Astrocyte (in vitro differentiated cells and primary cell): Measurements from ENCODE around the gene CYP4B1. TPM values are rescaled to one million over a fixed set of nuclear protein-coding genes. Genes with fewer than 3 reads are reported as not detected.

ENCODE experiments used
- DNase-seq: peaks from one replicate; pipeline ENCODE4 v3.0.0-alpha.2; 2010; ENCODE audit warnings: low read depth
- FAIRE-seq: peaks from 2 replicates; lab custom pipeline; 2011; peaks lifted over from hg19 to GRCh38; lab: Jason Lieb, UNC
- H2AFZ ChIP-seq: 2 replicates; pipeline ENCODE4 v1.6.0; 2012; ENCODE audit warnings: low read depth, low read length, inconsistent platforms
- H3K27ac ChIP-seq: 2 replicates; pipeline ENCODE4 v1.5.1; 2011; ENCODE audit warnings: low read depth, low read length, inconsistent platforms
- H3K27me3 ChIP-seq: 2 replicates; pipeline ENCODE4 v1.6.0; 2011; ENCODE audit warnings: low read length, inconsistent platforms; ENCODE audit not compliant: insufficient read depth
- H3K36me3 ChIP-seq: 2 replicates; pipeline ENCODE4 v1.5.1; 2011; ENCODE audit warnings: low read length, inconsistent platforms; ENCODE audit not compliant: insufficient read depth
- H3K4me1 ChIP-seq: 2 replicates; pipeline ENCODE4 v1.5.1; 2011; ENCODE audit warnings: low read length, inconsistent platforms; ENCODE audit not compliant: insufficient read depth
- H3K4me2 ChIP-seq: 2 replicates; pipeline ENCODE4 v1.6.0; 2012; ENCODE audit warnings: low read length, inconsistent platforms
- H3K4me3 ChIP-seq: 2 replicates; pipeline ENCODE4 v1.5.1; 2011; ENCODE audit warnings: low read depth, mild to moderate bottlenecking, low read length, inconsistent platforms; ENCODE audit not compliant: insufficient read depth
- H3K79me2 ChIP-seq: 2 replicates; pipeline ENCODE4 v1.6.0; 2012; ENCODE audit warnings: mild to moderate bottlenecking, low read length, inconsistent platforms; ENCODE audit not compliant: insufficient read depth
- H3K9ac ChIP-seq: 2 replicates; pipeline ENCODE4 v1.6.0; 2012; ENCODE audit warnings: mild to moderate bottlenecking, low read length, inconsistent platforms
- H3K9me3 ChIP-seq: 2 replicates; pipeline ENCODE4 v1.5.1; 2012; ENCODE audit warnings: low read depth, mild to moderate bottlenecking, low read length, inconsistent platforms; ENCODE audit not compliant: insufficient read depth
- H4K20me1 ChIP-seq: 2 replicates; pipeline ENCODE4 v1.6.0; 2012; ENCODE audit warnings: low read length, inconsistent platforms; ENCODE audit not compliant: insufficient read depth
- H3K27ac Mint-ChIP-seq: one replicate; pipeline ENCODE4 v1.8.0; 2021; ENCODE audit warnings: mild to moderate bottlenecking, mixed read lengths; ENCODE audit not compliant: unreplicated experiment
- H3K27me3 Mint-ChIP-seq: one replicate; pipeline ENCODE4 v1.8.0; 2021; ENCODE audit warnings: low read depth, mixed read lengths; ENCODE audit not compliant: unreplicated experiment
- H3K36me3 Mint-ChIP-seq: one replicate; pipeline ENCODE4 v1.8.0; 2021; ENCODE audit warnings: low read depth, mixed read lengths; ENCODE audit not compliant: unreplicated experiment
- H3K4me1 Mint-ChIP-seq: one replicate; pipeline ENCODE4 v1.8.0; 2021; ENCODE audit warnings: low read depth, mixed read lengths; ENCODE audit not compliant: unreplicated experiment
- H3K4me3 Mint-ChIP-seq: one replicate; pipeline ENCODE4 v1.8.0; 2021; ENCODE audit warnings: mild to moderate bottlenecking, moderate library complexity, mixed read lengths; ENCODE audit not compliant: unreplicated experiment
- H3K9me3 Mint-ChIP-seq: one replicate; pipeline ENCODE4 v1.8.0; 2021; ENCODE audit warnings: mild to moderate bottlenecking, mixed read lengths; ENCODE audit not compliant: unreplicated experiment
- EZH2 ChIP-seq: IDR thresholded peaks from 2 replicates; pipeline ENCODE4 v1.6.1; 2012; ENCODE audit warnings: mild to moderate bottlenecking, low read length, inconsistent platforms; ENCODE audit not compliant: insufficient read depth
- total RNA-seq: library from RNA; stranded (reverse); gene quantifications from 2 replicates; pipeline ENCODE4 v1.2.1, GENCODE V29; 2021
- TF ChIP-seq, protein P1 (sequence below): IDR thresholded peaks from 2 replicates; pipeline ENCODE4 v1.5.1; 2011; ENCODE audit warnings: low read depth, mild to moderate bottlenecking, inconsistent platforms, low read length, moderate library complexity; ENCODE audit not compliant: insufficient read depth

The CYP4B1 gene
- total RNA-seq, 1 donor from 2014 or later: not detected

DNA sequence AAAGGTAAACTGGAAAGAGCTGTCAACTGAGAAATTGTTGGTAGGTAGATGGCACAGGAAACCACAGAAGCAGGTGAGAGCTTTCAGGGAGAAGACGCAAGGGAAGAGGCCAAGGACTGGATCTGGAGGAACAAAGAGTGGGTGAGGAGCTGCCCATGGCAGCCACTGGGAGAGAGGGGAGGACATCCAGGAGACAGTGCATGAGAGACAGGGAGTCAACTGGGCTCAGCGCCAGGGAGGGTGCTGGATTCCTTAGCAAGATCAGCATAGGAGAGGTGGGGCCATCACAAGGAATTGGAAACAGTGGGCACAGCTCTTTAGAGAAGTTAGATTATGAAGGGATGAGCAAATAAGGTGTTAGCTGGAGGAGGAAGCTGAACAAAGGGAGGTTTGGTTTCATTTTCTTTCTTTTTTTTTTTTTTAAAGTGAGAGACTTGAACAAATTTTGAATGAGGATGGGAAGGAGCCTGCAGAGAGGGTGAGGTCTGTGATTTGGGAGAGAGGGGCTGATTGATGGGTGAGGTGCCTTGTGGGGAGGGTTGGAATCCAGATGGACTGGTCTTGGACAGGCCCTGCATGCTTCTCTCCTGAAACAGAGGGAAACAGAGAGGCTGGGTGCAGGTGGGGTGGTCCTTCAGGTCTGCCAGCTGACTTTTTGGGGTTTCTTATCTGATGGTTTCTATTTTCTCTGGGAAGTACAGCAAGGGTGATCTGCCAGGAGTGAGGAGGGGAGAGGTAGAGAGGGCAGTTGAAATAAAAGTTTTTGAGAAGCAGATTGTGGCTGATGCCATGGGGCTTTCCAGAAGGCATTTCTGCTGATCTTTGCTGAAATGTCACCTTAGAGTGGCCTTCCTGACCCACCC lies 5.4 kb downstream of the CYP4B1 start:
- Histone ChIP-seq H3K4me1 (no peaks in the 10 kb centered on the region), H3K79me2 (no peaks in the 10 kb centered on the region), H4K20me1 (no peaks in the 10 kb centered on the region), H3K4me2 (no peak overlapping the region), H3K27ac (no peak overlapping the region), H3K4me3 (no peak overlapping the region), H3K9ac (no peak overlapping the region), H3K27me3 (no peaks in the 10 kb centered on the region), H3K36me3 (no peaks in the 10 kb centered on the region), H3K9me3 (no peaks in the 10 kb centered on the region), H2AFZ (no peak overlapping the region)
- Mint-ChIP-seq H3K4me1 (no peaks in the 10 kb centered on the region), H3K9me3 (peaks cover 5% of the 10 kb centered on the region), H3K27ac (no peak overlapping the region), H3K4me3 (no peak overlapping the region), H3K27me3 (peaks cover 25% of the 10 kb centered on the region), H3K36me3 (no peaks in the 10 kb centered on the region)
- TF ChIP-seq, protein P1, sequence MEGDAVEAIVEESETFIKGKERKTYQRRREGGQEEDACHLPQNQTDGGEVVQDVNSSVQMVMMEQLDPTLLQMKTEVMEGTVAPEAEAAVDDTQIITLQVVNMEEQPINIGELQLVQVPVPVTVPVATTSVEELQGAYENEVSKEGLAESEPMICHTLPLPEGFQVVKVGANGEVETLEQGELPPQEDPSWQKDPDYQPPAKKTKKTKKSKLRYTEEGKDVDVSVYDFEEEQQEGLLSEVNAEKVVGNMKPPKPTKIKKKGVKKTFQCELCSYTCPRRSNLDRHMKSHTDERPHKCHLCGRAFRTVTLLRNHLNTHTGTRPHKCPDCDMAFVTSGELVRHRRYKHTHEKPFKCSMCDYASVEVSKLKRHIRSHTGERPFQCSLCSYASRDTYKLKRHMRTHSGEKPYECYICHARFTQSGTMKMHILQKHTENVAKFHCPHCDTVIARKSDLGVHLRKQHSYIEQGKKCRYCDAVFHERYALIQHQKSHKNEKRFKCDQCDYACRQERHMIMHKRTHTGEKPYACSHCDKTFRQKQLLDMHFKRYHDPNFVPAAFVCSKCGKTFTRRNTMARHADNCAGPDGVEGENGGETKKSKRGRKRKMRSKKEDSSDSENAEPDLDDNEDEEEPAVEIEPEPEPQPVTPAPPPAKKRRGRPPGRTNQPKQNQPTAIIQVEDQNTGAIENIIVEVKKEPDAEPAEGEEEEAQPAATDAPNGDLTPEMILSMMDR: no peak
- no peak for TF ChIP-seq EZH2
- DNase-seq (no peak), FAIRE-seq (no peak)

DNA sequence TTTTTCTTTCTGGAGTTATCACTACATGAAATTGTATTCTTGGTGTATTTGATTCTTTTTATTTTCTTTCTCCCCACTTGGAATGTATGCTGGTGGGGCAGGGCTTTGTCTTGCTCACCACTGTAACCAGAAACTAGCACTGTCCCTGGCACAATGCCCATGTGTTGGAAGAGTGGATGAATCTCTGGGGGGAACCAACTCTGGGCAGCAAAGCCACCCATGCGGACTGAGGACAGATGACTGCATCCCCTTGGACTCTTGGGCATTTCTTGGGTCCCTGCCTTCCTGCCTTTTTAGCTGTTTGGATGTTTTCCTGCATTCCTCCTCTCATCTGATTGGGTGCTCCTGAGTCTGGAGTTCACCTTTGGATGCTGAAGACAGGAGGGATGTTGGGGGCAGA lies 6.1 kb downstream of the CYP4B1 start:
- Histone ChIP-seq H3K79me2 (no peaks in the 10 kb centered on the region), H3K4me1 (no peaks in the 10 kb centered on the region), H3K9me3 (no peaks in the 10 kb centered on the region), H3K36me3 (no peaks in the 10 kb centered on the region), H3K4me3 (no peak overlapping the region), H4K20me1 (no peaks in the 10 kb centered on the region), H3K27ac (no peak overlapping the region), H3K9ac (no peak overlapping the region), H3K27me3 (no peaks in the 10 kb centered on the region), H3K4me2 (no peak overlapping the region), H2AFZ (no peak overlapping the region)
- H3K27ac Mint-ChIP-seq: no peak overlapping the region
- no peak for TF ChIP-seq EZH2
- TF ChIP-seq, protein P1: no peak
- no peaks in the 10 kb centered on the region for H3K36me3 Mint-ChIP-seq
- peaks cover 5% of the 10 kb centered on the region for H3K9me3 Mint-ChIP-seq
- no peaks in the 10 kb centered on the region for H3K4me1 Mint-ChIP-seq
- H3K27me3 Mint-ChIP-seq: peaks cover 20% of the 10 kb centered on the region
- H3K4me3 Mint-ChIP-seq: no peak overlapping the region
- FAIRE-seq (no peak), DNase-seq (no peak)

DNA sequence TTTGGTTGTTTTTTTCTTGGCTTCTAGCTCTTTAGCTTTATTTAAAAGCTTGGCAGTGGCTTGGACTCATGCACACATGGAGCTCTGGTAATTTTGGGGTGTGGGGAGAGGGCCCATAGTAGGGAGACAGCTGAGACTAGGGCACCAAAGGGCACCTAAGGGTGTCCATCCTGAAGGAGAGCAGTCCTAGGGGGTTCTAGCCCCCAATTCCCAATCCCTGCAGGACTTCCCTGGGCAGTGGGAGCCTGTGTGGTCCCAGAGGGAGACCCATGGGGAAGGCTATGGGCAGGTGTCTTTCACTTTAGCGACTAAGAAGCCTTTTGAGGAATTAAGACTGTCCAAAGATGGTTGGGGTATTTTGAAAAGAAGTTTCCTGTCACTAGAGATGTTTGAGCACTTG lies 6.9 kb downstream of the CYP4B1 start:
- H3K27ac Mint-ChIP-seq: no peak overlapping the region
- FAIRE-seq (no peak), DNase-seq (no peak)
- TF ChIP-seq EZH2: no peak
- TF ChIP-seq, protein P1: no peak
- Histone ChIP-seq H3K4me2 (no peak overlapping the region), H3K36me3 (no peaks in the 10 kb centered on the region), H3K27ac (no peak overlapping the region), H3K4me1 (no peaks in the 10 kb centered on the region), H3K9me3 (no peaks in the 10 kb centered on the region), H3K27me3 (no peaks in the 10 kb centered on the region), H3K79me2 (no peaks in the 10 kb centered on the region), H2AFZ (no peak overlapping the region), H4K20me1 (no peaks in the 10 kb centered on the region), H3K4me3 (no peak overlapping the region), H3K9ac (no peak overlapping the region)
- peaks cover 5% of the 10 kb centered on the region for H3K9me3 Mint-ChIP-seq
- no peak overlapping the region for H3K4me3 Mint-ChIP-seq
- H3K4me1 Mint-ChIP-seq: no peaks in the 10 kb centered on the region
- H3K27me3 Mint-ChIP-seq: peaks cover 20% of the 10 kb centered on the region
- H3K36me3 Mint-ChIP-seq: no peaks in the 10 kb centered on the region
